SU-DHL-6 (cell line): ENCODE data around the gene STOM.

Source experiments
- CTCF ChIP-seq: fragments of 200-600 bp; sonication (generic); IDR thresholded peaks from one replicate; pipeline ENCODE4 v1.5.1; 2017; ENCODE audit warnings: antibody characterized with exemption, mild to moderate bottlenecking, low read length, moderate library complexity; ENCODE audit not compliant: insufficient read depth, poor library complexity, severe bottlenecking
- EZH2phosphoT487 ChIP-seq: fragments of 200-600 bp; sonication (generic), shearing (Covaris generic); conservative IDR thresholded peaks from 2 replicates; pipeline ENCODE4 v1.6.1; 2018; ENCODE audit warnings: mild to moderate bottlenecking, antibody characterized with exemption, low read length, moderate library complexity, mixed read lengths

- TF ChIP-seq CTCF (no peak), EZH2phosphoT487 (no peak)
Measured at GRCh38 chr9:121393318-121393717, 23.3 kb upstream of the STOM start.
